ENCODE data around the gene DVL1. TPM values are rescaled to one million over a fixed set of nuclear protein-coding genes. Genes with fewer than 3 reads are reported as not detected.
A peak's percentile ranks its signal among the peaks of the same experiment; 100 is the strongest.

The DVL1 gene
- total RNA-seq, 1 experiment from 2014 or later: 71.0 TPM

- Histone ChIP-seq H3K9ac (ENCODE audit: extremely low read depth, insufficient read length, low read length) (no peak overlapping the region), H3T11ph (ENCODE audit: low read length) (no peak overlapping the region), H2AK5ac (ENCODE audit: insufficient read length, low read length) (no peak overlapping the region), H3K23ac (ENCODE audit: insufficient read length, low read depth, low read length) (no peak overlapping the region), H4K5ac (ENCODE audit: insufficient read length, low read depth, low read length) (no peak overlapping the region), H2BK20ac (ENCODE audit: low read depth, low read length, poor library complexity, severe bottlenecking) (no peak overlapping the region), H3K27ac (ENCODE audit: insufficient read length, low read depth, low read length) (no peak overlapping the region), H3K4me1 (ENCODE audit: insufficient read depth, low read length) (no peaks in the 10 kb centered on the region), H3K9me3 (ENCODE audit: control insufficient read depth, low read depth, low read length) (no peaks in the 10 kb centered on the region), H3K27me3 (ENCODE audit: insufficient read depth, low read length) (no peaks in the 10 kb centered on the region), H3K56ac (ENCODE audit: insufficient read length, low read depth, low read length) (no peak overlapping the region), H3K4me2 (ENCODE audit: insufficient read depth, insufficient read length, low read length) (no peak overlapping the region), H2BK12ac (ENCODE audit: insufficient read length, low read depth, low read length) (no peak overlapping the region), H2BK5ac (ENCODE audit: insufficient read length, low read length) (no peak overlapping the region), H3K79me2 (ENCODE audit: insufficient read depth, low read length) (no peaks in the 10 kb centered on the region), H4K91ac (ENCODE audit: insufficient read length, low read depth, low read length) (no peak overlapping the region), H2BK120ac (ENCODE audit: low read depth, low read length, poor library complexity, severe bottlenecking) (no peak overlapping the region), H4K8ac (replicated peaks; ENCODE audit: insufficient read length, low read depth, low read length) (no peak overlapping the region), H2BK15ac (ENCODE audit: low read depth, low read length) (no peak overlapping the region), H3K18ac (ENCODE audit: insufficient read length, low read depth, low read length) (no peak overlapping the region), H3K4ac (ENCODE audit: low read depth, low read length) (no peak overlapping the region), H3K79me1 (ENCODE audit: insufficient read depth, low read depth, low read length, poor library complexity, severe bottlenecking) (no peaks in the 10 kb centered on the region), H3K23me2 (ENCODE audit: insufficient read length, low read depth, low read length, poor library complexity, severe bottlenecking) (peaks cover 4% of the 10 kb centered on the region), H4K20me1 (ENCODE audit: control insufficient read depth, insufficient read depth, insufficient read length) (no peaks in the 10 kb centered on the region), H3K14ac (ENCODE audit: insufficient read depth, low read length) (no peak overlapping the region), H2AFZ (ENCODE audit: low read length) (no peak overlapping the region)
- TF ChIP-seq CTCF (conservative IDR thresholded peaks at IDR 0.05): peak; percentile 79
- no peaks in the 10 kb centered on the region for H3K36me3 Mint-ChIP-seq (ENCODE audit: insufficient read depth in 1 of 3, low read depth in 3 of 3)
- H3K27ac Mint-ChIP-seq: no peak overlapping the region; a peak in 1 of 7 replicates
- DNase-seq: peak; percentile 84
- peaks cover 0 to 9% of the 10 kb centered on the region in 2 experiments; a peak in 2 of 4 replicates for H3K4me1 Mint-ChIP-seq
- H3K4me3 Mint-ChIP-seq: no peak overlapping the region
- H3K27me3 Mint-ChIP-seq (ENCODE audit: low read depth): peaks cover 2% of the 10 kb centered on the region
- peaks cover 2 to 10% of the 10 kb centered on the region in 2 experiments; a peak in 2 of 5 replicates for H3K9me3 Mint-ChIP-seq
- whole genome bisulfite sequencing (ENCODE audit: extremely low coverage, insufficient read length, low lambda C conversion rate): no CpG with 5 or more reads among the region's 45 CpGs
Observed at GRCh38 chr1:1291548-1292441, 57.4 kb downstream of the DVL1 start.
